Right ventricle myocardium superior (tissue), 1 donor: ENCODE data around the gene VSIG4. TPM values are rescaled to one million over a fixed set of nuclear protein-coding genes. Genes with fewer than 3 reads are reported as not detected.
"Not testable (repeated sequence)": the region's sequence is repeated elsewhere in the genome, so short reads cannot be mapped to it uniquely, and the experiment has no call there.

Experiments used
- ATAC-seq: fragments of 200-7000 bp; cut with Tn5 transposase; one replicate; pipeline ENCODE4 v1.9.1; 2020; ENCODE audit warnings: mild to moderate bottlenecking; ENCODE audit not compliant: poor library complexity
- DNase-seq: peaks from one replicate; pipeline ENCODE4 v3.0.0-alpha.2; 2020
- intact Hi-C: fragments of 100-400 bp; cut with DNase I; formaldehyde crosslinking; loops from one replicate; pipeline ENCODE4 v1.11.2; 2022
- long read RNA-seq: library from polyadenylated mRNA; unstranded; transcript quantifications from one replicate; pipeline ENCODE4 v2.0.0, GENCODE V29; 2021
- total RNA-seq: library from RNA; stranded (reverse); fragmentation: NEBNext Ultra II Directional; extraction: Animal tissue kit (Norgen Biotek cat#: 25700); gene quantifications from one replicate; pipeline ENCODE4 v1.2.1, GENCODE V29; 2021
- donor health status: DM: no; HTN: yes; CAD: no; lungs with severe emphysema.

VSIG4 gene, protein sequence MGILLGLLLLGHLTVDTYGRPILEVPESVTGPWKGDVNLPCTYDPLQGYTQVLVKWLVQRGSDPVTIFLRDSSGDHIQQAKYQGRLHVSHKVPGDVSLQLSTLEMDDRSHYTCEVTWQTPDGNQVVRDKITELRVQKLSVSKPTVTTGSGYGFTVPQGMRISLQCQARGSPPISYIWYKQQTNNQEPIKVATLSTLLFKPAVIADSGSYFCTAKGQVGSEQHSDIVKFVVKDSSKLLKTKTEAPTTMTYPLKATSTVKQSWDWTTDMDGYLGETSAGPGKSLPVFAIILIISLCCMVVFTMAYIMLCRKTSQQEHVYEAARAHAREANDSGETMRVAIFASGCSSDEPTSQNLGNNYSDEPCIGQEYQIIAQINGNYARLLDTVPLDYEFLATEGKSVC
- total RNA-seq: 56.6 TPM
- long read RNA-seq, transcript VSIG4-201 (8 exons, 1,834 nt): major isoform, 12 of 21 reads
- long read RNA-seq, partial matches to known transcripts: 2 of 21 reads
- long read RNA-seq, other reads (novel, unspliced or antisense): 5 of 21 reads

DNA sequence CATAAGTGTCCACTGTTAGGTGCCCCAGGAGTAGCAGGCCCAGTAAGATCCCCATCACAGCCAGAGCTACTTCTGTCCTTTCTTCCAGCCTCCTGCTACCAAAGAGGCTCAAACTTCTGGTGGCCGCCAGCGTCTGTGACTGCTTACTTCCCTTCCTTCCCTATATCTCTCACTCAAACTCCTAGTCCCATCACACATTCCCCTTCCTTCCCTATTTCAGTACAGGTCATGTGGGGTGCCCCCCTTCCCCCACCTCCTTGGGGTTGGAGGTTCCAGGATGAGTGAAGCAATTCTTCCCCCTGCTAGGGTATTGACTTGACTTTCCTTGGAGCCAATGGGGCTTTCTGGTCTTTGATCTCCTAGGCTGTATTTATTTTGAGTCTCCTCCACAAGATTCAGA is at the start of gene VSIG4:
TSS of gene VSIG4 (minus strand) at position 137 of the 400 bp plus-strand sequence. CDS start at position 55, 82 bp downstream.
- DNase-seq (peak; percentile 46), ATAC-seq (peak; percentile 57)

DNA sequence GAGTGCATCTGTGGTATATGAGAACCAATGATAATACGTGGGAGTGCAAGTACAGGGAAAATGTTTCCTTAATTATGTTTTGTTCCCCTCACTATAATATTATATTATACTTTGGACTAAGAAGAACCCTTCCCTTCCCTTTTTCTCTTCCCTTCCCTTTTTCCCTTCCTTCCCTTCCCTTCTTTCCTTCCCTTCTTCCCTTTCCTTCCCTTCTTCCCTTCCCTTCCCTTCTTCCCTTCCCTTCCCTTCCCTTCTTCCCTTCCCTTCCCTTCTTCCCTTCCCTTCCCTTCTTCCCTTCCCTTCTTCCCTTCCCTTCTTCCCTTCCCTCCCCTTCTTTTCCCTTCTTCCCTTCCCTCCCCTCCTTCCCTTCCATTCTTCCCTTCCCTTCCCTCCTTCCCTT is 36.9 kb upstream of the VSIG4 start:
- DNase-seq: no peak
- intact Hi-C loops: no loop called here

More for the DNA sequence above, at the start of gene VSIG4:
- intact Hi-C loops: no loop called here

DNA sequence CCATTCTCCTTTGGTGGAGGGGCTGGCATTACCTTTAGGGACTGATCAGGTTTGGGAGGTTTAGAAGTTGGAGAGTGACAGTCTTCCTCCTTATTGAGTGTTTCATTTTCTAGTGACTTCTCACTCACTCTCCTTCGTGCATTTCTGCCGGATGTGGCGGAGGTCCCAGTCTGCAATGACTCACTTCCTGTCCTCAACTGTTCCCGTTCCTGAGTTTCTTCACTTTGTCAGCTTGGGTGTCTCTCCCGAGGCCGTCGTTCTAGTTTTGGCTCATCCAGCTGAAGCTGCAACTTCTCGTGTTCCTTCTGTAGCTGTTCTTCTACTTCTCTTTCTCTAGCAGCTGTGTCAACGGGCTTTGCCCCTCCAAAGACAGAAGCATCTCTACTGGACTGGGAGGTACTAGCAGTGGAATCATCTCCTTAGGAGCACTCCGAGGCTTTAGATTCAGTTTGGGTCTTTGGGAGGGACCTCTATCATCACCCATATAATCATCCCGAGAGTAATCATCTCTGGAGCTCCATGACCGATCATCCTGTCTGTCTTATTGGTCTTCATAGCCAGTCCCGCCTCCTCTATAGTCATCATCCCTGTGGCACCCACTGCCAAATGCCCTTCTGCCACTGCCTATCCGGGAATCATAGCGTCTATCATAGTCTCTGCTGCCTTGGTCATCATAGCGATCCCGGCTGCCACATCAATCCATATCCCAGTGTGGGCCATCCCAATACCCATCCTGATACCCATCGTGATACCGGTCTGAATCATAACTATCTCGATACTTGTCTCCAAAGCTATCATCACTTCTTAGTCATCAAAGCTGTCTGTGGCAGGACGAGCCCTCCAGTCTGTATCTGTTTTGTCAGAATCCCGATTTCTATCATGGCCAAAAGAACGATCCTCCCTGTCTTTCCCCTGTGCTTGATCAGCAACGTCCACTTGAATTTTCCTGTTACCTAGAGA is 35.3 kb upstream of the VSIG4 start:
- DNase-seq (peak; percentile 57), ATAC-seq (peak; percentile 15)

More for the DNA sequence above, 36.9 kb upstream of the VSIG4 start:
- ATAC-seq: no peak

DNA sequence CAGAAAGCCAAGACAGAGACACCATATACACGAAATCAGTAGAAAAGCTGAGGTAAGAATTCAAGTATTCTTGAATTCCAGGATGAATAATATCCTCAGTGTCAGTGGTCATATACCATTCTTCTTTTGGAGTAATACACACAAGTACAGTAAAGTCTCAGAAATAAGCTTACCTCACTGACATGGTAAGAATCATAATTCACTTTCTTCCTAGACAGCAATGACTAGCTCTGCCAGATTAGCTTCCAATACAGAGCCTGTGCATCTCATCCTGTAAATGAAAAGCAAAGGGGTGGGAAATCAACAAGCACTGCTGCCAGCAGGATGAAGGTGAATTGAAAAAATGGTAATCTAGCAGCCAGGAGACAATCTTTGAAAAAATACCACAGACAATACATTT is 31.2 kb upstream of the VSIG4 start:
- intact Hi-C loops: no loop called here
- ATAC-seq (no peak), DNase-seq (no peak)

More for the DNA sequence above, 35.3 kb upstream of the VSIG4 start:
- intact Hi-C loops: no loop called here

DNA sequence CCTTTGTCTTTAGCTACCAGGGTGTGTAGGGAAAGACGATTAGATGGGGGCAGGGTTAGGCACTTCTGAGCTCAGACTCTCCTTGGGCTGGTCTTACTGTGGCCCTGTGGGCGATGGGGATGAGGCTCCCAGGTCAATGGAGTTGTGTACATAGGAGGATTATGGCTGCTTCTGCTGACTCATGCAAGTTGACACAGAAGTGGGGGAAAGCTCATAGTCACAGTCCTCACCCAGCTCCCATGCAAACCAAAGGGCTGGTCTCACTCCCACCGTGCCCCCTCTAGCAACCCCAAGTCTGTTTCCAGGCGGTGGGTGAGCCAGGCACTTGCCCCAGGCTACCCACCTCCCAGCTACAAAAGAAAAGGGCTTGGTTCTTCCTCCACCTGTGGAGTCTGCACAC is 24.4 kb upstream of the VSIG4 start:
- DNase-seq (no peak), ATAC-seq (no peak)
- intact Hi-C loops: no loop called here

DNA sequence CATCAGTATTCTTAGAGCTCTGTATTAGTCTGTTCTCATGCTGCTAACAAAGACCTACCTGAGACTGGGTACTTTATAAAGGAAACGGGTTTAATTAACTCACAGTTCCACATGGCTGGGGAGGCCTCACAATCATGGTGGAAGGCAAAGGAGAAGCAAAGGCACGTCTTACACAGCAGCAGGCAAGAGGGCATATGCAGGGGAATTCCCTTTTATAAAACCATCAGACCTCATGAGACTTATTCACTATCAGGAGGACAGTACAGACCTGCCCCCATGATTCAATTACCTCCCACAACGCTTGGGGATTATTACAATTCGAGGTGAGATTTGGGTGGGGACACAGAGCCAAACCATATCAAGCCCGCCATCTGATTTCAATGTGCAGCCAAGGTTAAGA is 17.1 kb upstream of the VSIG4 start:
- ATAC-seq, intact Hi-C loops: not testable (repeated sequence)

DNA sequence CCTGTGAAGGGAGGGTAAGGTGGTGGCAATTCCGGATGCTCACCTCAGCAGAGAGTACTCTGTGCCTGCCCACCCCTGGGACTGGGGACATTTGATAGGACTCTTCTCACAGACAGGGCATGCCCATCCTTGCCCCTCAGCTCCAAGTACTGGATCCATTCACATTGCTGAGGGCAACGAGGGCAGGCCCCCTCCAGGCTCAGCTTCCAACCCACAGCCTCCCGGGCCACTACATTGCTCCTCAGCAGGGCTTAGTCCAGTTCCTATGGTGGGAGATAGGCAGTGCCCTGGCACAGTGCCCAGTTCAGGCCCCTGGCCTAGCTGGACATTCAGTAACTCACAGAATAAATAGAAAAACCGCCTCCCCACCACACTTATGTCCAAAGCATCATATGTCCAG is 15.1 kb upstream of the VSIG4 start:
- DNase-seq (no peak), ATAC-seq (no peak)
- intact Hi-C loops: no loop called here

More for the DNA sequence above, 17.1 kb upstream of the VSIG4 start:
- DNase-seq: not testable (repeated sequence)

DNA sequence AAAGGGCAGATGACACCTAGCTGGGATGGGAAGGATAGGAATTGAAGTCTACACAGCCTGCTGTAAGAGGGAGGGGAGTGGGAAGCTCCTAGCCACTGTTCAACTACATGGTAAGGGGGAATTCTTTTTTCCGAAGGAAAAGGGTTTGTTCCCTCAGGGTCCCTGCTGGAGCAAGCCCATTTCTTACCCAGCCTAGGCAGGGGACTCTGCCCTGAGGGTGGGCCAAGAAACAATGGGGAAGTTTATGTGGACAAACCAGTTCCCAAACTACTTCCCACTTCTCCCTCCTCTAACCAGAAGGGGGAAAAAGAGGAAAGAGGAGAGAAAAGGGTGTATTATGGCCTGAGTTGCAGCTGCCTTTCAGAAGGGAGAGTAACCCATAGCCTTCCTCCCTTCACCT is 13.5 kb upstream of the VSIG4 start:
- intact Hi-C loops: no loop called here
- ATAC-seq (no peak), DNase-seq (no peak)

DNA sequence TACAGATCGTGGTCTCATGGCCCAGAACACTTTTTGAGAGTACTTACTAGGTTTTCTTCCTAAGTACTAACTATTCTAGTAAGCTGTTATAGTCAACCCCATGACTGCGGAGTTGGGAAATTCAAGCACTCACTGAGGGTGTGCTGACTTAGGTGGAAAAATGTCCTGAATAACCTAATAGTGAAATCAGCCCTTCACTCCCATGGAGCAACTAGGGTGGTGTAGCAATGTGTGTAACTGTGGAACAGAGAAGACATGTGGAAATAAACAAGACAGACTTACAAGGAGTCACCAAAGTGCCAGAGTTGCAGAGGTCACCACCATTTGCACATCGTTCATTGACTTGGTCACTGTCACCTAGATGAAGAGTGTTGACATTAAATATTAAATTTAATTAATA is 12.1 kb upstream of the VSIG4 start:
- no peak for DNase-seq
- ATAC-seq: no peak
- intact Hi-C loops: no loop called here

DNA sequence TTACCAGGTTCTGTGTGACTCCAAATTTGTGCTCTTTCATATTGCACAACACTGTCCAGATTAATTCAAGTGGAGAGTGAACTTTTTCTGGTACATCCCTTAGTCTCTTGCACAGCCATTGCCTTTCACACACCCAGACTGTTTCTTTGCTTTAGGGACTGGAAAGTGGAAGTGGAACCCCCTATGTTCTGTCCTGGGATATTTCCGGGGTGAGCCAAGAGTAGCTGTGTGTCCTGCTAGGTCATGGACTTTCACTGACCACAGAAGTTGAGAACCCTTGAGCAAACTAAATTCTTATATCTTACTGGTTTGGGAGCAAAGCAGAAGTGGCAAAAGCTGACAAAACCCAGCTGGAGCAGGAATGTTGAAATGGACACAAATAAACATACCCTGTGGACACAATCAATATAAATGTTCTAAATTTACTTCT is 10.3 kb upstream of the VSIG4 start:
- intact Hi-C loops: no loop called here
- ATAC-seq (peak; percentile 77), DNase-seq (no peak)

DNA sequence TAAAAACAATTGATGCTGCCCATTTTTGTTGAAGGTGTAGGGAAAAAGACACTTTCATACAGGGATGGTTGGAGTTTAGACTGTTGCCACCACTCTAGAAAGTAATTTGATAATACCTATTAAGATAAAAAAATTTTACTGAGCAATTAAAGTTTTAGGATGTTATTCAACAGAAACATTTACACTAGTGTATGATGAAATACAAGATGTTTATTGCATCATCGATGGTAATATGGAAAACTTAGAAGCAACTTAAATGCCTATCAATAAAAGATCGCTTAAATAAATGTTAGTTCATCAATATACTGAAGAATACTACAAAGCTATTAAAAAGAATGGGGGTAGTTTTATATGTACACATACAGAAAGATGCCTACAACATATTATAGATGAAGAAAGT is 9.2 kb upstream of the VSIG4 start:
- DNase-seq: no peak
- intact Hi-C loops: no loop called here
- ATAC-seq: no peak

DNA sequence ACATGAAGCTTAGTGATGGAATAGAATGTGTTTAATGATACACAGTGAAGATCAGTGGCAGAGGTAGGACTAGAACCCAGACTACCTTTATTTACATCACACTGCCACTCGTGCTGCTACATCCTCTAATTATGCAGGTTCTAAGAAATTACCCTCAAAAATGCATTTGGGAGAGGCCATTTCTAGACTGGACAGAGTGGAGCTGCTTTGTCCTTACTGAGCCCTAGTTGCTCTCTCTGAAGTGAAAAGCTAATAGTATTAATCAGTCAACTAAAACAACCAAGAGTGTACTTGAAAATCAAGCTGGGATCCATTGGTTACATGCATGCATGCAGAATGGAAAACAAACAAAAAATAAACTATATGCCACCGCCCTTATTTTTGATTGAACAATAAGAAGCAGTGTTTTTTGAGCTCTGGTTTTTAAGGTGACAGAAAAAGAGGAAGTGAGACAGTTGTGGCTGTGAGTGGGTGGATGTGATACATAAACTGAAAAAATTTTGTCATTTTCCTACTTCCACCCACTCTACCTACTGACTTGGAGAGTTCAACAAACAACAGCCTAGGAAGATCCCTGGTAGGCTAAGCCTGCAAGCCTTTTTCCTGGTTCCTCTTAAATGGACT is 6.8 kb upstream of the VSIG4 start:
- intact Hi-C loops: no loop called here
- ATAC-seq (no peak), DNase-seq (no peak)

DNA sequence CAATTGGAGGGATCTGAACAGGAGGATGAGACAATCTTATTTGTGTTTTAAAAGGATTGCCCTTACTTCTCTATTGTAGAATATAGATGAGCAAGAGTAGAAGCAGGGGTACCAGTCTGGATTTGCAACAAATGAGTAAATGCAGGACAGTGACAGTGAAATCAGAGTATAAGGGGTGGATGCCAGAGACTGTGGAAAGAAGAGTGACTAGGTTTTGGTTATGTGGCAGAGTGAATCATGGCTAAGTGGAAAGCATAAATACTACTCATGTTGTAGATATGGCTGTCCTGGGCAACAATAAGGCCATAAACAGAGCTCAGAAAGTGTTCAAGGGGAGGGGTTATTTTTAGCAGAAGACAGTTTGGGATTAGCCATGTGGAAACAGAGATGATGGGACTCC is 6.0 kb upstream of the VSIG4 start:
- DNase-seq (no peak), ATAC-seq (no peak)
- intact Hi-C loops: no loop called here

DNA sequence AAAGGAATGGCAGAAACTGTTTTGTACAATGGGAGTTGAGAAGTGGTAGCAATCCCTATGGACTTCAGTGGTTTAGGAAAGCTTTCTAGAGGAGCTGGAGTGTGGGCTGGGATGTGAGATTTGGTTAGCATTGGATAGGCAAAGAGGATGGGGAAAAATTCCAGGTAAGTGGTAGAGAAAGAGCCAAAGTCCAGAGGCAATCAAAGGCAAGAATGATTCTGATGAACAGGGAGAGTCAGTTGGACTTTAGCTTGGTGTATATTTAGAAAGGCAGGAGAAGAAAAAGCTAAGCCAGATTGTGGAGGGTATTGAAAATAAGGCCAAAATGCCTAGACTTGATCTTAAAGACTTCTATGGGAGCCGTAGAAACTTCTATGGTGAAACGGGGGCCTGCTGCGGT is 3.7 kb upstream of the VSIG4 start:
- DNase-seq: no peak
- intact Hi-C loops: no loop called here
- no peak for ATAC-seq

DNA sequence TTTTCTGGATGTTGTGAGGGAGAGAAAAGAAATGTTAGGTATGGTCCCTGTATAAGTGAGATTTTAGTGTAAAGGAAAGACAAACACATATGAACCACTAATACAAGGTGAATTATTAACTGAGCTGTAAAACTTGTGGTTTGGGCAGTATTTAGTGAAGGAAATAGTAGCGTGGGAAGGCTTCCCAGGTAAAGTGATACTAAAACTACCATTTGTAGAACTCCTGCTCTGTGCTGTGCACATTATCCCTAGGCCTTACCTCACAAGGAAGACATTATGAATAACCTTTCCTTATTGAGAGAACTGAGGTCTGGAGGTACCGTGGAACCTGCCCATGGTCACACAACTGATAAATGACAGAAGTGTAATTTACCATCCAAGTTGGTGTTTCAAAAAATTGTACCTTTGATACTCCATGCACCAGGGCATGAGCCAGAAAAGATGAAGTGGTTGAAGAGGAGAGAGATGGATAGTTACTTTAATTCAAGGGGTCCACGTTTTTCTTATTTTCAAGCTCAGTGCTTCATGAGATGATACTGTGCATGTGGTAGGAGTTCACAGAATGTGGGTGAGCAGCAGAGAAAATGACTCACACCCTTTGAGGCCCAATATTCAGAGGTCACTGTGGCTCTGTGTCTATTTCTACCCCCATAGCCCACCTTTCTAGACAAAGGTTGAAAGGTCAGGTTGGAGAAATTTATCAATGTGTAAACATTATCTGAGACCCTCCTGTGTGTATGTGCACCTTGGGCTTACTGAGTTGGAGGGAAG is 2.6 kb upstream of the VSIG4 start:
- ATAC-seq: no peak
- intact Hi-C loops: no loop called here
- DNase-seq: no peak

DNA sequence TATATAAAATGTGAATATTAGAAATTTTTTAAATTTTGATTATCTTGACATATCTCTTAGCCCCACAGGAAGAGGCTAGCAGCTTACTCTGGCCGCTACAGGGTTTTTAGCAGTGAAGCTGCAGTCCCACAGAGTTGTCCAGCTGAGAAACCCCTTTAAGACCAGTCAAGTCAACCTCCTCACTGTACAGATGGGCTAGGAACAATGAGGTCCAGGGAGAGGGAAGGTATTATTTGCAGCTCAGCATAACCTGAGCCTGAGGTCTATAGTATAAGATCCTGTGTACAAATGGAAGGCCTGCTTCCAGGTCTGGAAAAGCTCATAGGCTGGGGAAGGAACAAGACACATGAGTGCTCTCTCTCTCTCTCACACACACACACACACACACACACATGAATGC is 1.8 kb downstream of the VSIG4 start:
- intact Hi-C loops: no loop called here
- DNase-seq: no peak
- ATAC-seq: no peak

DNA sequence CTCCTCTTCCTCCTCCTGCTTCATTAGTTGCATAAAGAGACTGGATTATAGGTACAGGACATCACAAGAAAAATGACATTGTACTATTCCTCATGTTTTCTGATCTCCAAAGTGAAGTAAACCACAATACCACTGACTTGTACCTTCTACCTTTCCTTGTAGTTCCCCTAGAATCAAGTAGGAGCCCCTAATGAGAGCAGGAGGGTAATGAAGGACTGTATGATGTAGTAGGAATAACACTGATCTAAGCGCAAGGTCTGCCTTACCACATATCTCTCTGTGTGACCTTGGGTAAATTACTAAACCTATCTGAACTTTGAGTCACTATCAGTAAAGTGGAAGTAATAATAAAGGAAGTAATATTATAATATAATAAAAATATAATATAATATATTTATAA is 3.6 kb downstream of the VSIG4 start:
- DNase-seq (no peak), ATAC-seq (no peak)
- intact Hi-C loops: no loop called here

DNA sequence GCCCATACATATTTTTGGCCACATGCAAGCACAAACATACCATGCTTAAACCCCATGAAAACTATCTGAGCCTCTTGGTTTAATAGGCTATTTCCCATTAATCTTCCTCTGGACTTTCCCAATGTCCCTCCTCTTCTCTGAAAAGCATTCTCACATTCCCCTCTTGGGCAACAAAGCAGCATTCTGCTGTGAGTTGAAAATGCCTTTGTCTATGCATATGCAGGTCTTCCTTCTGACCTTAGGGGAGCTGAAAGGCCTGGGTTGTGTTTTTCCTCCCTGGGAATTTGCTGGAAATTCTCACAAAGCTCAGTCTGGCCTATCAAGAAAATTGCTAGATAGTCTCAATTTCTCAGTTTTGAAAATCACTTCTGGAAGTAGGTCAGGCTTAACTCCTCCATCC is 4.2 kb downstream of the VSIG4 start:
- no peak for ATAC-seq
- intact Hi-C loops: no loop called here
- no peak for DNase-seq
